Activated naive CD4-positive, alpha-beta T cell treated with anti-CD3 and anti-CD28 coated beads, Interleukin-2, amount 50 U/mL, for 72 hours (primary cell): ENCODE measurements around the gene RIPK4. TPM values are rescaled to one million over a fixed set of nuclear protein-coding genes. Genes with fewer than 3 reads are reported as not detected.

Experiments used
- ATAC-seq, 2 donors: fragments of 150-1000 bp; cut with Tn5 transposase; 2 replicates each; pipeline ENCODE4 v1.10.0; 2021; ENCODE audit warnings: mild to moderate bottlenecking in 2 of 2, moderate library complexity in 2 of 2
- DNase-seq, 2 donors: peaks; one replicate each; pipeline ENCODE4 v3.0.0; 2021 to 2022; ENCODE audit warnings: low spot score in 2 of 2
- H3K27ac Mint-ChIP-seq, 2 donors: one replicate each; pipeline ENCODE4 v1.8.0; 2022; ENCODE audit warnings: mild to moderate bottlenecking in 2 of 2, mixed read lengths in 2 of 2
- H3K36me3 Mint-ChIP-seq, 2 donors: one replicate each; pipeline ENCODE4 v1.8.0; 2022; ENCODE audit warnings: mixed read lengths in 2 of 2
- H3K9me3 Mint-ChIP-seq, 2 donors: one replicate each; pipeline ENCODE4 v1.8.0; 2022; ENCODE audit warnings: mixed read lengths in 2 of 2
- total RNA-seq, 2 donors: library from RNA; stranded (reverse); gene quantifications; one replicate each; pipeline ENCODE4 v1.2.3, GENCODE V29; 2022

Gene RIPK4
- total RNA-seq, result 1 to 10 TPM in 1 of 2 donors, under 1 TPM in 1; 0.52 to 1.3 TPM

DNA sequence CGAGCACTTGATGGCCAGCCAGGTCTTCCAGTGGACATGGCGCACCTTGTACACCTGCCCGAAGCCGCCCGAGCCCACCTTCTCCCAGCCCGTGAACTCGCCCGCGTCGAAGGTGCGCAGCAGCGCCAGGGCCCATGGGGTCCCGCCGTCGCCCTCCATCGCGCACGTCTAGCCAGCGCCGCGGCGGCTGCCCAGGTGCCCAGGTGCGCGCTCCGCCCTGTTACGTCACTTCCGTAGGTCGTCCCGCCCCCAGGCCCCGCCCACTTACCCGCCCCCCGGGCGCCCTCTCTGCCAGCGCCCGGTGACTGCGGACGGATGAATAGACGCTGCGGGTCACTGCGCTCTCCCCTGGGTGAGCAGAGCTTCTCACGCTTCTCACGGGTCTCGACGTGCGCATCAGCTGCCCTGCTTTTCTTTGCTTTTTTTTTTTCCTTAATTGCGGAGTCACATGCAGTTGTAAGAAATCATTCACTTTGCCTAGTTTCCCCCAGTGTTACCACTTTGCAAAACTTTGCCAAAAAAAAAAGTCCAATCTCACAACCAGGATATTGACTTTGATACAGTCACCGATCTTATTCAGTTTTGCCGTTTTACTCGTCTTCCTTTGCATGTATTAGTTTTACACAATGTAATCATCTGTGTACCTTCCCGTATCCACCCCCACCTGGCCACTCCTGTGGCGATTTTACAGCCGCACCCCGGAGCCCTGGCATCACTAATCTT, at the start of gene RIPK4:
RIPK4 (minus strand) TSS at position 170 of the 723 bp plus-strand sequence; CDS start at position 159, 11 bp downstream.
- Mint-ChIP-seq H3K36me3 (peaks cover 6 to 11% of the 10 kb centered on the region in 2 donors), H3K27ac (no peak within 1 kb of the TSS), H3K9me3 (no peaks in the 10 kb centered on the region)
- peak in 1 of 2 donors; percentile 62 for DNase-seq
- peak; percentile 85 to 89 for ATAC-seq

DNA sequence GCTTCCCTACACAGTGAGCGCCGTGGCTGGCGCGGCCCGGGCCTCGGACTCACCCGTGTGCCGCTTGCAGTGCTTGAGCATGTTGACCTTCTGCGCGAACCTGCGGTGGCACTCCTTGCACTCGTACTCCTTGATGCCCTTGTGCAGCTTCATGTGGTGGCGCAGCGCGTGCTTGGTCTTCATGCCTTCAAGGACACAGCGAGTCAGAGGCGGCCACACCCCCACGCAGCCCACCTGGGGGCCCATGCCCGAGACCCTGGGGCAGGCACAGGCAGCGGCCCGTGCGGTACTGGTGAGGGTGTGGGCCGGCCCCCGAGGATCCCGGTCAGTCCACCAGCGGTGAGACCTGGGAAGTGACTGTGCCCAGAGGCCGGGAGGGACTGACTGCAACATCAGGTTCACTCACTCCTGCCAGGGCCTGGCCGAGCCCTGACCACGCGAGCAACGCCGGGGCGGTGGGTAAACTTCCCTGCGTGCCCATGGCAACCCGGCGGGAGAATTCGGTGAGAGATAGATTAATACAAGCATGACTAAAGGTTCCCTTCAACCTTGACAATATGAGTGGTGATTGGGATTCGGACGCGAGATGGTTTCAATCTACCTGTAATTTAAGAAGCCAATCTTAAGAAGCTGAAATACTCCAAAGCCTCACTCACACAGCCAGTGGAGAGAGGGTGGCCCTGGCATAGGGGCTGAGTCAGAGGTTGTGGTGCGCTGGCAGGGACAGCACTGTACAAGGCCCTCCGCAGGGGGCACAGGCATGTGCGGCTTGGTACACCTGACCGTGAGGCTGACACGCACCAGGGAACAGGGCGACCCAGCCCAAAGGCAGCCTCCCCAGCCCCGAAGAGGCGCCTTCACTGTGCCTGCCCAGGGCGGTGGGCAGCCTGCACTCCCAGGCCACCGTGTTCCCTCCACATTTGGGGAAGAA, 49.1 kb upstream of the RIPK4 start:
- peak; percentile 10 to 16 for ATAC-seq

DNA sequence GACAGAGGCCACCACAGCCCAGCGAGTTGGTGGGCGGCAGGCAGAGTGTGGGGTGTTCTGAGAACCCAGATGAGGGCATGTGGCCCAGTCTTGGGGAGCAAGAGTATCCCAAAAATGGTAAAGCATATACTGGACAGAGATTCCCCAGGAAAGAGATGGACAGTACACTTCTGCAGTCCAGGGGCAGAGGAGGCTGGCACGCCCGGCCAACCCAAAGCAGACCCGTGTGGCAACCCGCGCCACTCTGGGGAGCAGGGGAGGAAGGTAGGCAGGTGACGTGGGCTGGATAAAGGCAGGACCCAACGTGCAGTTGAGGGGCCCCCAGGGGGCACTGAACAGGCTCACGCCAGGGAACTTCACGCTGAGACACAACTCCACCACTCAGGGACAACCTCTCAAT, 46.4 kb upstream of the RIPK4 start:
- Mint-ChIP-seq H3K36me3 (peaks cover 2 to 11% of the 10 kb centered on the region in 2 donors), H3K9me3 (no peaks in the 10 kb centered on the region), H3K27ac (no peak overlapping the region)
- DNase-seq (no peak), ATAC-seq (no peak)

More for the DNA sequence above, 49.1 kb upstream of the RIPK4 start:
- H3K27ac Mint-ChIP-seq, result no peak overlapping the region
- no peaks in the 10 kb centered on the region for H3K9me3 Mint-ChIP-seq
- no peak for DNase-seq
- H3K36me3 Mint-ChIP-seq, result peaks cover 0 to 9% of the 10 kb centered on the region in 2 donors

DNA sequence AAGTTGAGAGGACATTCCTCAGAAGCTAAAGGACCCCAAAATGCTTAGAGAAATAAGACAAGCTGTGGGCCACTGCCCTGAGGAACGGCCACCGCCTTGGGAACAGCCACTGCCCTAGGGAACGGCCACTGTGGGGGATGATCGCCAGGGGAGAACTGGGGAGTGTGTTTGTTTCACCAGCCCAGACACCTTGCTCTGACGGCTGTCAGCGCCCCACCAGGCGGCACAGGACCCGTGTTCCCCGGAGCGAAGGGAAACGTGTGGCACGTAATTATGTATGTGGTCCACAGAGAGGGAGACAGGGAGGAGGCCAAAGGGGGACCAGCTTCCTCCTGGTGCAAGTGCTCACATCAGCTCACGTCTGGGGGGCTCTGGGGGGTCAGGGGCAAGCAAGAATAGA, 45.8 kb upstream of the RIPK4 start:
- ATAC-seq (no peak), DNase-seq (no peak)
- H3K36me3 Mint-ChIP-seq, result peaks cover 7 to 16% of the 10 kb centered on the region in 2 donors
- peak overlapping the region in 1 of 2 donors; percentile 55 for H3K27ac Mint-ChIP-seq
- no peaks in the 10 kb centered on the region for H3K9me3 Mint-ChIP-seq

DNA sequence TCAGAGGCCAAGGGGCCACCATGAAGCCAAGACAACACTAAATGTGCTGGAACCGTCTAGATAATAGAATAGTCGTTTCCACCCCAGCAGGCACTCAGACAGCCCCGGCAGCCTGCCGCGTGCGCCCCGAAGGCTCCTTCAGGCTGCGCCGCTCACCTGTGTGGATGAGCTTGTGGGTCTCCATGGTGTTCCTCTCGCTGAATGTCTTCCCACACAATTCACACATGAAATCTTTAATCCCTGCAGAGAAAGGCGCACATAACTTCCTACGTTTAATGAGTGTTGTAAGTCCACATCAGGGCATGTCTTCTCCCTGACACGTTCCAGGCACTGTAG, 43.7 kb upstream of the RIPK4 start:
- H3K36me3 Mint-ChIP-seq, result peaks cover 18 to 19% of the 10 kb centered on the region in 2 donors
- DNase-seq (no peak), ATAC-seq (no peak)
- H3K27ac Mint-ChIP-seq, result no peak overlapping the region
- peaks cover 6 to 11% of the 10 kb centered on the region in 2 donors for H3K9me3 Mint-ChIP-seq

DNA sequence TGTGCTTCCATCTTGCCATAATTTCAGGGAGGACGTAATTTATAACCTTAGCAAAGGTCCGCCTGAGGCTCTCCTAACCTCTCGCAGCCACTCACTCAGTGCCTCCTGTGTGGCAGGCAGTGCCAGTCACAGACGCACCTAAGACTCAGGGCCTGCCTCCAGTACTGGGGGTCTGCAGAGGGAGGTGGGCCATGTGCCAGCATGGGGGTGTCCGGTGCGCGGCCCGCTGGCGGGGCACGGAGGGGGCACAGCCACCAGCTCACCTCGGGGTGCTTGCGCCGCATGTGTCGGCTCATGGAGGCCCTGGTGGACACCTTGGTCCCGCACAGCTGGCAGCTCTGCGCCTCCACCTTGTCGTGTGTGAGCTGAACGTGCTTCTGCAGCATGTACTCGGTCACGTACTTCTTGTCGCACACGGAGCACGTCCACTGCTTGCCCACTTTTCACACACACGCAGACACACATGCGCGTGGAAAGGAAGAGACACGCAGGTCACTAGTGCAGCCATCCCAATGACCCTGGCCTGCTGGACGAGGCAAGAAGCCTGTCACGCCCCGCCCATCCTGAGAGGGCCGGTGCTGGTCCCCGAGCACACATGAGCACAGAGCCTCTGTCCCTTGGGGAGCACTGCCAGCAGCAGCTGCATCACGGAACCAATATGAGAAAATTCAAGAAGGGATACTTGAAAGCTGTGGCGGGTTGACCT, 43.2 kb upstream of the RIPK4 start:
- no peak for DNase-seq
- Mint-ChIP-seq H3K27ac (peak overlapping the region in 1 of 2 donors; percentile 19), H3K36me3 (peaks cover 16 to 18% of the 10 kb centered on the region in 2 donors), H3K9me3 (peaks cover 6 to 11% of the 10 kb centered on the region in 2 donors)
- ATAC-seq, result no peak

DNA sequence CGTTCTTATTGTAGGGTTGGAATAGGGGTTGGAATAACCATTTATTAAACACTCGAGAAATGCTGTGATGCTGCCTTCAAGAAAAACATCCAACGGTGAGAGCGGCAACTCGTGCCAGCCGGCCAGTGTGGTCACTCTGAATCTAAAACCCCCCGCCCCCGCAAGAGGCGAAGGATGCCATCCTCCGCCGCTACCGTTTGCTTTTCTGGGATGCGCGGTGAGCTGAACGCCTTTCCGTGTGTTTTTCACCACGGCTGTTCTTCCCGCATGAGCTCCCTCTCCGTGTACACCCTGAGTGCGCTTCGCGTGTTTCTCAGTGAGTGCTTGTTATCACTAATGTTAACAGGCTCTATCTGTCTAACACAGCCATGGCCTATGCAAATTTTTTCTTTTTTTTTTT, 42.0 kb upstream of the RIPK4 start:
- no peak for ATAC-seq
- peaks cover 10 to 18% of the 10 kb centered on the region in 2 donors for H3K36me3 Mint-ChIP-seq

DNA sequence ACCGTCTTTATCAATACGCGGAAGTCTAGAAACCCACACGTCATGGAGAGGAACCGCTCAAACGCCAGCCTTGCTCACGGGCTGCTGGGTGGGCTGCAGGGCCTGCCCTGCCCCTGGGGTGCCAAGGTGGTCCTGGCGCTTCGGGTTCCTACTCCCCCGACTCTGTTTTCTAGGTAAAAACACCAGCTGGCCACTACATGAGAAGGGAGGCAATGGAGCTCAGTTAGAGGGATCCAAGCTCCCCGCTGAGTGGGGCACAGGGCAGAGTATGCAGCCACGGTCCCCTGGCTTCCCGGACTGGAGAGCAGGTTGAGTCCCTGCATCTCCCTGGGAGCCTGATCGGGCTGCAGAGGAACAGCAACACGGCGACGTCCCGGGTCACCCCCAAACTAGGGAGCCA, 41.2 kb upstream of the RIPK4 start:
- no peak overlapping the region for H3K27ac Mint-ChIP-seq
- peaks cover 10 to 18% of the 10 kb centered on the region in 2 donors for H3K36me3 Mint-ChIP-seq

More for the DNA sequence above, 42.0 kb upstream of the RIPK4 start:
- Mint-ChIP-seq H3K9me3 (peaks cover 6 to 11% of the 10 kb centered on the region in 2 donors), H3K27ac (no peak overlapping the region)
- DNase-seq, result no peak

GRCh38 chr21:41806773-41807172, 39.9 kb upstream of the RIPK4 start:
- Mint-ChIP-seq H3K27ac (no peak overlapping the region), H3K9me3 (peaks cover 6 to 11% of the 10 kb centered on the region in 2 donors), H3K36me3 (peaks cover 10 to 18% of the 10 kb centered on the region in 2 donors)
- ATAC-seq (no peak), DNase-seq (no peak)

More for the DNA sequence above, 41.2 kb upstream of the RIPK4 start:
- DNase-seq (no peak), ATAC-seq (no peak)
- H3K9me3 Mint-ChIP-seq, result peaks cover 6 to 11% of the 10 kb centered on the region in 2 donors

- Mint-ChIP-seq H3K27ac (no peak overlapping the region), H3K9me3 (peaks cover 6 to 11% of the 10 kb centered on the region in 2 donors), H3K36me3 (peaks cover 15 to 18% of the 10 kb centered on the region in 2 donors)
- no peak for ATAC-seq
- no peak for DNase-seq
These were observed 38.8 kb upstream of the RIPK4 start for GRCh38 chr21:41805643-41806042.

DNA sequence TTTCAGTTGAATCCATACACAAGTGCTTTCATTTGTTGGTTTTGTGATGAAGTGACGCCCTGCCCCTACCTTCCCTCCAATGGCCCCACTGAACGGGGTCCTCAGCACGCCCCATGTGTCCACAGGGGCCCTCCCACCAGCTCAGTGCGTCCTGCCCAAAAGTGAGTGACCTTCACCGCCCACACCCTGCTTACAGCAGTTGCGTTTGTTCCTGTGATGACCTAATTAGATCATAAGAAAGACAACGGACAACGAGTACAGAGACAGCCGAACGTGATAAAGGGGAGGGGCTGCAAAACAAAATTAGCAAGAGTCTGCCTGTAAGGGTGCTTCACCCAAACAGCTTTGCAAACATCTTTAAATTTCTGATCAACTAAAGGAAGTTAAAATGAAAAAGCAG, 38.2 kb upstream of the RIPK4 start:
- H3K9me3 Mint-ChIP-seq, result peaks cover 6 to 11% of the 10 kb centered on the region in 2 donors
- H3K27ac Mint-ChIP-seq, result no peak overlapping the region
- DNase-seq, result no peak
- H3K36me3 Mint-ChIP-seq, result peaks cover 15 to 18% of the 10 kb centered on the region in 2 donors
- no peak for ATAC-seq

GRCh38 chr21:41804381-41804780, 37.5 kb upstream of the RIPK4 start:
- Mint-ChIP-seq H3K9me3 (peaks cover 6 to 11% of the 10 kb centered on the region in 2 donors), H3K36me3 (peaks cover 15 to 18% of the 10 kb centered on the region in 2 donors)

DNA sequence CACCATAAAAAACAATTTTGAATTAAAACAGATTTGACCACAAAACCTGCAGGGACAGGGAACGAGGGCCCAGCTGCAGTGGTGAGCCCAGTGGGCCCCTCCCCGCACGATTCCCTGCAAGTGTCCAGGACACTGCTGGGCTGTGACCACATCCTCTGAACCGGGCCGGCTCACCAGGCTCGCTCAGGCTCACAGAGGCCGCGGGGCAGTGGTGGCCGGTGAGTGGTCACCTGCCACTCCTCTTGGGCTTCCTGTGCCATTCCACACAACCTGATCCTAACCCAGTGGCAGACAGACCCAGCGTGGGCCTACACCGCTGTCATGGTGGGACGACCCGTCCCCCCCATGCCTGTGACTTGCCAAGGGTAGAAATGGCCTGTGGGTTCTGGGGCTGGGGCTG, 36.5 kb upstream of the RIPK4 start:
- ATAC-seq (no peak), DNase-seq (no peak)
- Mint-ChIP-seq H3K36me3 (peaks cover 15 to 17% of the 10 kb centered on the region in 2 donors), H3K27ac (no peak overlapping the region), H3K9me3 (peaks cover 6 to 11% of the 10 kb centered on the region in 2 donors)

More at GRCh38 chr21:41804381-41804780, 37.5 kb upstream of the RIPK4 start:
- no peak overlapping the region for H3K27ac Mint-ChIP-seq
- ATAC-seq, result no peak
- no peak for DNase-seq

DNA sequence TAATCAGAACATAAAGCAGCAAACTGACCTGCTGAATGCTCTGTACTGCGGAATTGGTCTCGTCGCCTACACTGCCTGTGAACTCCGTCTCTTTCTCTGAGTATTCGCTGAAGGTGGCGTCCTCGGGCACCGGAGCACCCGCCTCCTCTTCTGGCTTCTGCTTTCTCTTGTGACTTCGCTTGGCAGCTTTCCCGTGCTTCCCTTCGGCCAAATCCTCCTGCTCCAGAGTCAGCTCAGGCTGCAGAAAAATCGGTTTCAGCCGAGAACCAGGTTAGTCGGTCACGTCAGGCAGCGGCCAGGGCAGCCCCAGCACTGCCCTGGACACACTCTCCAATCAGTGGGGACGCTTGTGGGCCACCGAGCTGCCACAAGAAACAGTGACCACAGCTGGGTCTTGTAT, 35.8 kb upstream of the RIPK4 start:
- peaks cover 8 to 11% of the 10 kb centered on the region in 2 donors for H3K36me3 Mint-ChIP-seq

GRCh38 chr21:41802198-41802584, 35.3 kb upstream of the RIPK4 start:
- DNase-seq (no peak), ATAC-seq (no peak)
- H3K36me3 Mint-ChIP-seq, result peaks cover 6% of the 10 kb centered on the region in 2 donors
- no peak overlapping the region for H3K27ac Mint-ChIP-seq
- H3K9me3 Mint-ChIP-seq, result peaks cover 6 to 7% of the 10 kb centered on the region in 2 donors

More for the DNA sequence above, 35.8 kb upstream of the RIPK4 start:
- DNase-seq (no peak), ATAC-seq (no peak)
- Mint-ChIP-seq H3K27ac (no peak overlapping the region), H3K9me3 (peaks cover 6 to 11% of the 10 kb centered on the region in 2 donors)
